Measurements from ENCODE around the gene AKT2.

- TF ChIP-seq POLR2A (IDR thresholded peaks at IDR 0.05) (no peak), CTCF (IDR thresholded peaks at IDR 0.05) (no peak)
Observed at GRCh38 chr19:40251244-40251643, 33.9 kb downstream of the AKT2 start.

Measured in adrenal gland (tissue), 5 donors.